GM23338 (cell line): ENCODE results near the gene HSF5. TPM values are rescaled to one million over a fixed set of nuclear protein-coding genes. Genes with fewer than 3 reads are reported as not detected.

Experiments
- ATAC-seq: fragments of 200-7000 bp; cut with Tn5 transposase; 3 replicates; pipeline ENCODE4 v1.9.1; 2020
- DNase-seq: peaks from one replicate; pipeline ENCODE4 v3.0.0-alpha.2; 2015; ENCODE audit warnings: low spot score
- H2AFZ ChIP-seq: fragments of 200-600 bp; sonication (generic); 2 replicates; pipeline ENCODE4 v1.8.0; 2016; ENCODE audit warnings: antibody characterized with exemption, mild to moderate bottlenecking, moderate library complexity
- H3F3A ChIP-seq: fragments of 200-600 bp; sonication (generic); replicated peaks from 2 replicates; pipeline ENCODE4 v1.8.0; 2017; ENCODE audit warnings: antibody characterized with exemption, mixed run types, low read depth
- H3K27ac ChIP-seq: fragments of 200-600 bp; sonication (generic); 2 replicates; pipeline ENCODE4 v1.6.1; 2016; ENCODE audit warnings: low read depth
- H3K27me3 ChIP-seq: fragments of 200-600 bp; sonication (generic); 2 replicates; pipeline ENCODE4 v1.8.0; 2016; ENCODE audit warnings: mild to moderate bottlenecking, mixed run types, moderate library complexity; ENCODE audit not compliant: insufficient read depth
- H3K36me3 ChIP-seq: fragments of 200-600 bp; sonication (generic); 2 replicates; pipeline ENCODE4 v1.8.0; 2016; ENCODE audit warnings: mild to moderate bottlenecking; ENCODE audit not compliant: insufficient read depth
- H3K4me1 ChIP-seq: fragments of 200-600 bp; sonication (generic); 2 replicates; pipeline ENCODE4 v1.8.0; 2016; ENCODE audit warnings: mild to moderate bottlenecking, moderate library complexity; ENCODE audit not compliant: insufficient read depth
- H3K4me2 ChIP-seq: fragments of 200-600 bp; sonication (generic); 2 replicates; pipeline ENCODE4 v1.7.1; 2017; ENCODE audit warnings: mixed run types
- H3K4me3 ChIP-seq: fragments of 200-600 bp; sonication (generic); 2 replicates; pipeline ENCODE4 v1.6.1; 2016; ENCODE audit warnings: mixed run types
- H3K79me2 ChIP-seq: fragments of 200-600 bp; sonication (generic); replicated peaks from 2 replicates; pipeline ENCODE4 v1.8.0; 2017; ENCODE audit warnings: mild to moderate bottlenecking; ENCODE audit not compliant: insufficient read depth
- H3K9me2 ChIP-seq: fragments of 200-600 bp; sonication (generic); 2 replicates; pipeline ENCODE4 v1.8.0; 2017; ENCODE audit not compliant: insufficient read depth
- H4K20me1 ChIP-seq: fragments of 200-600 bp; sonication (generic); replicated peaks from 2 replicates; pipeline ENCODE4 v1.8.0; 2017; ENCODE audit warnings: mild to moderate bottlenecking; ENCODE audit not compliant: insufficient read depth
- H3K27ac Mint-ChIP-seq: 2 replicates; pipeline ENCODE4 v1.8.0; 2020; ENCODE audit warnings: inconsistent platforms, mild to moderate bottlenecking, moderate library complexity, mixed read lengths
- H3K27me3 Mint-ChIP-seq: 3 replicates; pipeline ENCODE4 v1.8.0; 2022; ENCODE audit warnings: low read depth, mild to moderate bottlenecking, moderate library complexity, mixed read lengths, inconsistent platforms; ENCODE audit not compliant: insufficient read depth, poor library complexity
- H3K36me3 Mint-ChIP-seq: 3 replicates; pipeline ENCODE4 v1.8.0; 2021; ENCODE audit warnings: low read depth, mild to moderate bottlenecking, inconsistent platforms, moderate library complexity, mixed read lengths
- H3K4me1 Mint-ChIP-seq: 3 replicates; pipeline ENCODE4 v1.8.0; 2020; ENCODE audit warnings: mild to moderate bottlenecking, inconsistent platforms, mixed read lengths
- H3K4me3 Mint-ChIP-seq: 3 replicates; pipeline ENCODE4 v1.8.0; 2021; ENCODE audit warnings: moderate library complexity, mild to moderate bottlenecking, inconsistent platforms, mixed read lengths
- H3K9me3 Mint-ChIP-seq: 3 replicates; pipeline ENCODE4 v1.8.0; 2020; ENCODE audit warnings: moderate library complexity, mild to moderate bottlenecking, inconsistent platforms, mixed read lengths
- CREB1 ChIP-seq: fragments of 250-450 bp; sonication (Bioruptor Pico); IDR thresholded peaks from 2 replicates; pipeline ENCODE4 v1.5.0; 2020; ENCODE audit warnings: low read depth, mild to moderate bottlenecking, moderate library complexity
- EZH2 ChIP-seq: fragments of 200-600 bp; sonication (generic); IDR thresholded peaks from one replicate; pipeline ENCODE4 v1.8.0; 2017; ENCODE audit warnings: antibody characterized with exemption, mild to moderate bottlenecking, low read depth; ENCODE audit not compliant: unreplicated experiment
- NANOG ChIP-seq: IDR thresholded peaks from 2 replicates; pipeline ENCODE4 v1.6.1; 2016; ENCODE audit warnings: antibody characterized with exemption, borderline replicate concordance
- POLR2AphosphoS5 ChIP-seq: IDR thresholded peaks from 2 replicates; pipeline ENCODE4 v1.6.1; 2016; ENCODE audit warnings: antibody characterized with exemption, low read depth
- STAT1 ChIP-seq: IDR thresholded peaks from one replicate; pipeline ENCODE4 v1.6.1; 2016; ENCODE audit warnings: antibody characterized with exemption; ENCODE audit not compliant: unreplicated experiment
- ZNF114 ChIP-seq: fragments of 250-450 bp; sonication (Bioruptor Pico); IDR thresholded peaks from 2 replicates; pipeline ENCODE4 v1.5.0; 2020; ENCODE audit warnings: mild to moderate bottlenecking, moderate library complexity
- ZNF331 ChIP-seq: fragments of 250-450 bp; sonication (Bioruptor Pico); IDR thresholded peaks from 2 replicates; pipeline ENCODE4 v1.5.0; 2020; ENCODE audit warnings: low read depth, mild to moderate bottlenecking, moderate library complexity
- polyA plus RNA-seq: library from polyadenylated mRNA; unstranded; fragments of >200 nt; fragmentation: Nextera tagmentation; extraction: Ambion mirVana; gene quantifications from 2 replicates; pipeline ENCODE4 v1.2.1, GENCODE V29; 2016
- total RNA-seq: library from RNA; depleted of rRNA; stranded (reverse); fragments of >200 nt; shearing (Covaris generic); gene quantifications from 2 replicates; pipeline ENCODE4 v1.2.3, GENCODE V29; 2014
- TF ChIP-seq, protein P1 (sequence below): IDR thresholded peaks from 2 replicates; pipeline ENCODE4 v1.6.1; 2016; ENCODE audit warnings: antibody characterized with exemption
- TF ChIP-seq, protein P2 (sequence below): fragments of 250-450 bp; sonication (Bioruptor Pico); IDR thresholded peaks from 2 replicates; pipeline ENCODE4 v1.5.0; 2020; ENCODE audit warnings: mild to moderate bottlenecking, moderate library complexity
- TF ChIP-seq, protein P3 (sequence below), 2 experiments: fragments of 200-600 bp in 1 of 2; sonication (generic) in 1 of 2; conservative IDR thresholded peaks; 2 replicates each; pipeline versions ENCODE4 v1.5.1 to v1.6.1; 2016 to 2017; ENCODE audit warnings: antibody characterized with exemption in 2 of 2, low read depth in 2 of 2, mild to moderate bottlenecking in 2 of 2, moderate library complexity in 1 of 2
- TF ChIP-seq, protein P4 (sequence below): IDR thresholded peaks from one replicate; pipeline ENCODE4 v1.6.1; 2018; ENCODE audit warnings: antibody characterized with exemption; ENCODE audit not compliant: unreplicated experiment

HSF5 gene
- total and polyA plus RNA-seq, 2 experiments from 2014 or later = 0.24 TPM; not detected in 1

DNA sequence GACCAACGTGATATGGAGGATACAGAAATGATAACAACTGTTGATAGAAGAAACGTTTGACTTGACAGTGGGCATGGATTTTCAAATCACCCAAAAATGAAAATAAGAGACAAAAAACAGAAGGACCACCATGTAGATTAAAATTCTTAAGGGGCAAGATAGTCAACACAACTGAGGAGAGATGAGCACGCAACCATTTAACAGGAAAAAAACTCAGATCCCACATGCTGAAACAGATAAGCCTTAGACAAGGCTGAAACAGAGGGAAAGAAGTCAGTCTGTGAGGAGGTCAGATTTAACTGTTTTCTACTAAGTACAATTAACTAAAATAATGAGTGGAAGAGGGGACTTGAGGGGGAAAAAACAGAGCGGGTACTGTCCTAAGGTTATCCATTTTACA is 92.0 kb downstream of the HSF5 start (continued):
- TF ChIP-seq, protein P1, sequence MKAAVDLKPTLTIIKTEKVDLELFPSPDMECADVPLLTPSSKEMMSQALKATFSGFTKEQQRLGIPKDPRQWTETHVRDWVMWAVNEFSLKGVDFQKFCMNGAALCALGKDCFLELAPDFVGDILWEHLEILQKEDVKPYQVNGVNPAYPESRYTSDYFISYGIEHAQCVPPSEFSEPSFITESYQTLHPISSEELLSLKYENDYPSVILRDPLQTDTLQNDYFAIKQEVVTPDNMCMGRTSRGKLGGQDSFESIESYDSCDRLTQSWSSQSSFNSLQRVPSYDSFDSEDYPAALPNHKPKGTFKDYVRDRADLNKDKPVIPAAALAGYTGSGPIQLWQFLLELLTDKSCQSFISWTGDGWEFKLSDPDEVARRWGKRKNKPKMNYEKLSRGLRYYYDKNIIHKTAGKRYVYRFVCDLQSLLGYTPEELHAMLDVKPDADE = no peak

DNA sequence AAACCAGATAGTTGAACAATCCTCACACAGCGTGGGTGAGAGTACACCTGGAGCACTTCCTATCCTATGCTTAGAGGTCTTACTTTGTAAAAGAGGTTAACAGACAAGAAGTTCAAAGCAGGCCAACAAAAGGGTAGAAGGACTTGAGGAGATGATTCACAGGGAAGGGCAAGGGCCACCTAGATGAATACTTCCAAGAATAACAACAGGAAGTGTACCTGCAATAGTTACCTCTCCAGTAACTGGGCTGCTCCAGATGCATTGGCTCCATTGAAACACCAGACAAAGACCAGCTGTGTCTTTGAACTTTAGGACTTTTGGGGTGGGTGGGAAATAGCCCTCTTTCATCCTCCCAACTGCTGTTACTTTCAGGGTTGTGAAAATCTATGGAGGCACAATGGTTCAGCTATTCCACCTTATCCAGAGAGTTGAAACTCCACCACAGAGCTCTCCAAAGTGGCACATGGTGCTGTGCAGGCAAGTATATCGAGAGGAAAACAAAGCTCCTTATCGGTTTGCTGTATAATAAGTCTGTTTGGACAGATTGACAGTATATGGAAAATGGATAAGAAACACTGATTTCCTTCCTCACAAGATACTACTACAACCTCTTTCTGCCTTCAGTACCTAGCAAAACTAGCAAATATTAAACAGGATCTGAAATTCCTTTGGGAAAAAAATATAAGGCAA is 93.5 kb downstream of the HSF5 start:
- H3K36me3 Mint-ChIP-seq = no peaks in the 10 kb centered on the region
- Histone ChIP-seq H3K4me3 (no peak overlapping the region), H4K20me1 (no peaks in the 10 kb centered on the region), H3K4me1 (peaks cover 20% of the 10 kb centered on the region), H3K36me3 (no peaks in the 10 kb centered on the region), H3K27ac (no peak overlapping the region), H3K4me2 (no peak overlapping the region), H3K79me2 (no peaks in the 10 kb centered on the region), H3F3A (no peaks in the 10 kb centered on the region), H3K9me2 (no peaks in the 10 kb centered on the region), H2AFZ (no peak overlapping the region), H3K27me3 (peaks cover 63% of the 10 kb centered on the region)
- no peak overlapping the region for H3K4me3 Mint-ChIP-seq
- no peak for ATAC-seq
- H3K9me3 Mint-ChIP-seq = no peaks in the 10 kb centered on the region
- peaks cover 30% of the 10 kb centered on the region; the same call in 2 of the 3 replicates for H3K4me1 Mint-ChIP-seq
- peaks cover 44% of the 10 kb centered on the region for H3K27me3 Mint-ChIP-seq
- no peak for DNase-seq
- no peak overlapping the region for H3K27ac Mint-ChIP-seq
- TF ChIP-seq STAT1 (no peak), POLR2AphosphoS5 (no peak), ZNF331 (CRISPR knock-in tag) (no peak), EZH2 (no peak), ZNF114 (CRISPR knock-in tag) (no peak), NANOG (no peak), CREB1 (CRISPR knock-in tag) (no peak)
- TF ChIP-seq, protein P2, sequence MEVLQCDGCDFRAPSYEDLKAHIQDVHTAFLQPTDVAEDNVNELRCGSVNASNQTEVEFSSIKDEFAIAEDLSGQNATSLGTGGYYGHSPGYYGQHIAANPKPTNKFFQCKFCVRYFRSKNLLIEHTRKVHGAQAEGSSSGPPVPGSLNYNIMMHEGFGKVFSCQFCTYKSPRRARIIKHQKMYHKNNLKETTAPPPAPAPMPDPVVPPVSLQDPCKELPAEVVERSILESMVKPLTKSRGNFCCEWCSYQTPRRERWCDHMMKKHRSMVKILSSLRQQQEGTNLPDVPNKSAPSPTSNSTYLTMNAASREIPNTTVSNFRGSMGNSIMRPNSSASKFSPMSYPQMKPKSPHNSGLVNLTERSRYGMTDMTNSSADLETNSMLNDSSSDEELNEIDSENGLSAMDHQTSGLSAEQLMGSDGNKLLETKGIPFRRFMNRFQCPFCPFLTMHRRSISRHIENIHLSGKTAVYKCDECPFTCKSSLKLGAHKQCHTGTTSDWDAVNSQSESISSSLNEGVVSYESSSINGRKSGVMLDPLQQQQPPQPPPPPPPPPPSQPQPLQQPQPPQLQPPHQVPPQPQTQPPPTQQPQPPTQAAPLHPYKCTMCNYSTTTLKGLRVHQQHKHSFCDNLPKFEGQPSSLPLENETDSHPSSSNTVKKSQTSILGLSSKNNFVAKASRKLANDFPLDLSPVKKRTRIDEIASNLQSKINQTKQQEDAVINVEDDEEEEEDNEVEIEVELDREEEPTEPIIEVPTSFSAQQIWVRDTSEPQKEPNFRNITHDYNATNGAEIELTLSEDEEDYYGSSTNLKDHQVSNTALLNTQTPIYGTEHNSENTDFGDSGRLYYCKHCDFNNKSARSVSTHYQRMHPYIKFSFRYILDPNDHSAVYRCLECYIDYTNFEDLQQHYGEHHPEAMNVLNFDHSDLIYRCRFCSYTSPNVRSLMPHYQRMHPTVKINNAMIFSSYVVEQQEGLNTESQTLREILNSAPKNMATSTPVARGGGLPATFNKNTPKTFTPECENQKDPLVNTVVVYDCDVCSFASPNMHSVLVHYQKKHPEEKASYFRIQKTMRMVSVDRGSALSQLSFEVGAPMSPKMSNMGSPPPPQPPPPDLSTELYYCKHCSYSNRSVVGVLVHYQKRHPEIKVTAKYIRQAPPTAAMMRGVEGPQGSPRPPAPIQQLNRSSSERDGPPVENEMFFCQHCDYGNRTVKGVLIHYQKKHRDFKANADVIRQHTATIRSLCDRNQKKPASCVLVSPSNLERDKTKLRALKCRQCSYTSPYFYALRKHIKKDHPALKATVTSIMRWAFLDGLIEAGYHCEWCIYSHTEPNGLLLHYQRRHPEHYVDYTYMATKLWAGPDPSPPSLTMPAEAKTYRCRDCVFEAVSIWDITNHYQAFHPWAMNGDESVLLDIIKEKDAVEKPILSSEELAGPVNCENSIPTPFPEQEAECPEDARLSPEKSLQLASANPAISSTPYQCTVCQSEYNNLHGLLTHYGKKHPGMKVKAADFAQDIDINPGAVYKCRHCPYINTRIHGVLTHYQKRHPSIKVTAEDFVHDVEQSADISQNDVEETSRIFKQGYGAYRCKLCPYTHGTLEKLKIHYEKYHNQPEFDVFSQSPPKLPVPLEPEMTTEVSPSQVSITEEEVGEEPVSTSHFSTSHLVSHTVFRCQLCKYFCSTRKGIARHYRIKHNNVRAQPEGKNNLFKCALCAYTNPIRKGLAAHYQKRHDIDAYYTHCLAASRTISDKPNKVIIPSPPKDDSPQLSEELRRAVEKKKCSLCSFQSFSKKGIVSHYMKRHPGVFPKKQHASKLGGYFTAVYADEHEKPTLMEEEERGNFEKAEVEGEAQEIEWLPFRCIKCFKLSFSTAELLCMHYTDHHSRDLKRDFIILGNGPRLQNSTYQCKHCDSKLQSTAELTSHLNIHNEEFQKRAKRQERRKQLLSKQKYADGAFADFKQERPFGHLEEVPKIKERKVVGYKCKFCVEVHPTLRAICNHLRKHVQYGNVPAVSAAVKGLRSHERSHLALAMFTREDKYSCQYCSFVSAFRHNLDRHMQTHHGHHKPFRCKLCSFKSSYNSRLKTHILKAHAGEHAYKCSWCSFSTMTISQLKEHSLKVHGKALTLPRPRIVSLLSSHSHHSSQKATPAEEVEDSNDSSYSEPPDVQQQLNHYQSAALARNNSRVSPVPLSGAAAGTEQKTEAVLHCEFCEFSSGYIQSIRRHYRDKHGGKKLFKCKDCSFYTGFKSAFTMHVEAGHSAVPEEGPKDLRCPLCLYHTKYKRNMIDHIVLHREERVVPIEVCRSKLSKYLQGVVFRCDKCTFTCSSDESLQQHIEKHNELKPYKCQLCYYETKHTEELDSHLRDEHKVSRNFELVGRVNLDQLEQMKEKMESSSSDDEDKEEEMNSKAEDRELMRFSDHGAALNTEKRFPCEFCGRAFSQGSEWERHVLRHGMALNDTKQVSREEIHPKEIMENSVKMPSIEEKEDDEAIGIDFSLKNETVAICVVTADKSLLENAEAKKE (CRISPR knock-in tag) = no peak
- TF ChIP-seq, protein P3, sequence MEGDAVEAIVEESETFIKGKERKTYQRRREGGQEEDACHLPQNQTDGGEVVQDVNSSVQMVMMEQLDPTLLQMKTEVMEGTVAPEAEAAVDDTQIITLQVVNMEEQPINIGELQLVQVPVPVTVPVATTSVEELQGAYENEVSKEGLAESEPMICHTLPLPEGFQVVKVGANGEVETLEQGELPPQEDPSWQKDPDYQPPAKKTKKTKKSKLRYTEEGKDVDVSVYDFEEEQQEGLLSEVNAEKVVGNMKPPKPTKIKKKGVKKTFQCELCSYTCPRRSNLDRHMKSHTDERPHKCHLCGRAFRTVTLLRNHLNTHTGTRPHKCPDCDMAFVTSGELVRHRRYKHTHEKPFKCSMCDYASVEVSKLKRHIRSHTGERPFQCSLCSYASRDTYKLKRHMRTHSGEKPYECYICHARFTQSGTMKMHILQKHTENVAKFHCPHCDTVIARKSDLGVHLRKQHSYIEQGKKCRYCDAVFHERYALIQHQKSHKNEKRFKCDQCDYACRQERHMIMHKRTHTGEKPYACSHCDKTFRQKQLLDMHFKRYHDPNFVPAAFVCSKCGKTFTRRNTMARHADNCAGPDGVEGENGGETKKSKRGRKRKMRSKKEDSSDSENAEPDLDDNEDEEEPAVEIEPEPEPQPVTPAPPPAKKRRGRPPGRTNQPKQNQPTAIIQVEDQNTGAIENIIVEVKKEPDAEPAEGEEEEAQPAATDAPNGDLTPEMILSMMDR (conservative IDR thresholded peaks at IDR 0.05; ENCODE audit: low read depth in 2 of 2) = no peak
- TF ChIP-seq, protein P4, sequence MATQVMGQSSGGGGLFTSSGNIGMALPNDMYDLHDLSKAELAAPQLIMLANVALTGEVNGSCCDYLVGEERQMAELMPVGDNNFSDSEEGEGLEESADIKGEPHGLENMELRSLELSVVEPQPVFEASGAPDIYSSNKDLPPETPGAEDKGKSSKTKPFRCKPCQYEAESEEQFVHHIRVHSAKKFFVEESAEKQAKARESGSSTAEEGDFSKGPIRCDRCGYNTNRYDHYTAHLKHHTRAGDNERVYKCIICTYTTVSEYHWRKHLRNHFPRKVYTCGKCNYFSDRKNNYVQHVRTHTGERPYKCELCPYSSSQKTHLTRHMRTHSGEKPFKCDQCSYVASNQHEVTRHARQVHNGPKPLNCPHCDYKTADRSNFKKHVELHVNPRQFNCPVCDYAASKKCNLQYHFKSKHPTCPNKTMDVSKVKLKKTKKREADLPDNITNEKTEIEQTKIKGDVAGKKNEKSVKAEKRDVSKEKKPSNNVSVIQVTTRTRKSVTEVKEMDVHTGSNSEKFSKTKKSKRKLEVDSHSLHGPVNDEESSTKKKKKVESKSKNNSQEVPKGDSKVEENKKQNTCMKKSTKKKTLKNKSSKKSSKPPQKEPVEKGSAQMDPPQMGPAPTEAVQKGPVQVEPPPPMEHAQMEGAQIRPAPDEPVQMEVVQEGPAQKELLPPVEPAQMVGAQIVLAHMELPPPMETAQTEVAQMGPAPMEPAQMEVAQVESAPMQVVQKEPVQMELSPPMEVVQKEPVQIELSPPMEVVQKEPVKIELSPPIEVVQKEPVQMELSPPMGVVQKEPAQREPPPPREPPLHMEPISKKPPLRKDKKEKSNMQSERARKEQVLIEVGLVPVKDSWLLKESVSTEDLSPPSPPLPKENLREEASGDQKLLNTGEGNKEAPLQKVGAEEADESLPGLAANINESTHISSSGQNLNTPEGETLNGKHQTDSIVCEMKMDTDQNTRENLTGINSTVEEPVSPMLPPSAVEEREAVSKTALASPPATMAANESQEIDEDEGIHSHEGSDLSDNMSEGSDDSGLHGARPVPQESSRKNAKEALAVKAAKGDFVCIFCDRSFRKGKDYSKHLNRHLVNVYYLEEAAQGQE = no peak
- TF ChIP-seq, protein P1 = no peak
